ENCODE results near the gene MAN2C1.

Gene MAN2C1

GRCh38 chr15:75362642-75363249, 5.7 kb downstream of the MAN2C1 start:
- DNase-seq (ENCODE audit: low spot score) = no peak
- no peak for TF ChIP-seq CTCF (IDR thresholded peaks at IDR 0.05; ENCODE audit: borderline replicate concordance, control extremely low read depth, extremely low read depth, insufficient read depth, missing control alignments)
- in situ Hi-C loops (cut with MboI; ENCODE audit: low sequenced_read_pairs, unreplicated experiment) = loop anchor here (25.0 kb wide), 1 partner anchor 275 kb away; the partner anchor contains the start of genes IMP3, SNUPN and SNX33

GRCh38 chr15:75361989-75362641, 6.3 kb downstream of the MAN2C1 start:
- no peak for DNase-seq (ENCODE audit: low spot score)
- in situ Hi-C loops (cut with MboI; ENCODE audit: low sequenced_read_pairs, unreplicated experiment) = loop anchor here (25.0 kb wide), 1 partner anchor 275 kb away; the partner anchor contains the start of genes IMP3, SNUPN and SNX33
- no peak for TF ChIP-seq CTCF (IDR thresholded peaks at IDR 0.05; ENCODE audit: borderline replicate concordance, control extremely low read depth, extremely low read depth, insufficient read depth, missing control alignments)

GRCh38 chr15:75361361-75361988, 6.9 kb downstream of the MAN2C1 start:
- in situ Hi-C loops (cut with MboI; ENCODE audit: low sequenced_read_pairs, unreplicated experiment) = loop anchor here (25.0 kb wide), 1 partner anchor 276 kb away; the partner anchor contains the start of genes IMP3, SNUPN and SNX33
- TF ChIP-seq CTCF (IDR thresholded peaks at IDR 0.05; ENCODE audit: borderline replicate concordance, control extremely low read depth, extremely low read depth, insufficient read depth, missing control alignments) = no peak

GRCh38 chr15:75360856-75361255, 7.6 kb downstream of the MAN2C1 start:
- in situ Hi-C loops (cut with MboI; ENCODE audit: low sequenced_read_pairs, unreplicated experiment) = loop anchor here (25.0 kb wide), 1 partner anchor 276 kb away; the partner anchor contains the start of genes IMP3, SNUPN and SNX33
- no peak for DNase-seq (ENCODE audit: low spot score)

More at GRCh38 chr15:75361361-75361988, 6.9 kb downstream of the MAN2C1 start:
- no peak for DNase-seq (ENCODE audit: low spot score)

GRCh38 chr15:75360391-75360790, 8.0 kb downstream of the MAN2C1 start:
- in situ Hi-C loops (cut with MboI; ENCODE audit: low sequenced_read_pairs, unreplicated experiment) = loop anchor here (25.0 kb wide), 1 partner anchor 277 kb away; the partner anchor contains the start of genes IMP3, SNUPN and SNX33
- no peak for DNase-seq (ENCODE audit: low spot score)
- no peak for TF ChIP-seq CTCF (IDR thresholded peaks at IDR 0.05; ENCODE audit: borderline replicate concordance, control extremely low read depth, extremely low read depth, insufficient read depth, missing control alignments)

More at GRCh38 chr15:75360856-75361255, 7.6 kb downstream of the MAN2C1 start:
- TF ChIP-seq CTCF (IDR thresholded peaks at IDR 0.05; ENCODE audit: borderline replicate concordance, control extremely low read depth, extremely low read depth, insufficient read depth, missing control alignments) = no peak

- no peak for TF ChIP-seq CTCF (IDR thresholded peaks at IDR 0.05; ENCODE audit: borderline replicate concordance, control extremely low read depth, extremely low read depth, insufficient read depth, missing control alignments)
- in situ Hi-C loops (cut with MboI; ENCODE audit: low sequenced_read_pairs, unreplicated experiment) = loop anchor here (25.0 kb wide), 1 partner anchor 278 kb away; the partner anchor contains the start of genes IMP3, SNUPN and SNX33
- no peak for DNase-seq (ENCODE audit: low spot score)
Observed at GRCh38 chr15:75359537-75360250, 8.7 kb downstream of the MAN2C1 start.
